GM21447 (cell line): ENCODE measurements around the gene ADIPOR2.
"Not testable (repeated sequence)": the region's sequence is repeated elsewhere in the genome, so short reads cannot be mapped to it uniquely, and the experiment has no call there.

Experiments
- ATAC-seq: cut with Tn5 transposase; IDR thresholded peaks from one replicate; pipeline ENCODE4 v1.9.1; 2021; ENCODE audit not compliant: unreplicated experiment

Gene ADIPOR2

DNA sequence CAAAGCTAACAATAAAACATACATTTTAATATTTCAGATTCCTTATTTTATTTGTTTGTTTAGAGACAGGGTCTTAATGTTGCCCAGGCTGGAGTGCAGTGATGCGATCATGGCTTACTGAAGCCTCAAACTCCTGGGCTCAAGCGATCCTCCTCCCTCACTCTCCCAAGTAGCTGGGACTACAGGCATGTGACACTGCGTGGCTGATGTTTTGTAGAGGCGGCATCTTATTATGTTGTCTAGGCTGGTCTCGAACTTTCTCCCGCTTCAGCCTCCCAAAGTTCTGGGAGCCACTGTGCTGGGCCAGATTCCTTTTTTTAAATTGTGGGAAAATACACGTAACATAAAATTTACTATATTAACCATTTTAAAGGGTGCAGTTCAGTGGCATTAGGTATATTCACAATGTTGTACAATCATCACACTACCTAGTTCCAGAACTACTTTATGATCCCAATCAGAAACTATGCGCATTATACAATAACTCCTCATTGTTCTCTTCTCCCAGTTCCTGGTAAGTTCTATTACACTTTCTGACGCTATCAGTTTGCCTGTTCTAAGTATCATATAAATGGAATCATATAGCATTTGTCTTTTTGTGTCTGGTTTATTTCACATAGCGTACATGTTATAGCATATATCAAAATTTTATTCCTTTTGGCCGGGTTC is 40.3 kb downstream of the ADIPOR2 start:
- ATAC-seq: no peak

DNA sequence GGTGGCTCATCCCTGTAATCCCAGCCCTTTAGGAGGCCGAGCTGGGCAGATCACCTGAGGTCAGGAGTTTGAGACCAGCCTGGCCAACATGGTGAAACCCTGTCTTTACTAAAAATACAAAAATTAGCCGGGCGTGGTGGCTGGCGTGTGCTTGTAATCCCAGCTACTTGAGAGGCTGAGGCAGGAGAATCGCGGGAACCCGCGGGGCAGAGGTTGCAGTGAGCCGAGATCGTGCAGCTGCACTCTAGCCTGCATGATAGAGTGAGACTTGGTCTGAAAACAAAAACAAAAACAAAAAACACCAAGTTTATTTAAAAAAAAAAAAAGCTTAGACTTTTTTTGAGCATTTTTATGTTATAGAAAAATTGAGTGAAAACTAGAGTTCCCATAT is 40.8 kb downstream of the ADIPOR2 start:
- ATAC-seq: not testable (repeated sequence)

GRCh38 chr12:1732914-1733313 is 42.0 kb downstream of the ADIPOR2 start:
- ATAC-seq: no peak

- not testable (repeated sequence) for ATAC-seq
Measured at GRCh38 chr12:1733712-1734111, 42.8 kb downstream of the ADIPOR2 start.

- ATAC-seq: no peak
Measured at GRCh38 chr12:1737652-1738286, 46.9 kb downstream of the ADIPOR2 start.

- ATAC-seq: no peak
Measured at GRCh38 chr12:1738446-1738845, 47.6 kb downstream of the ADIPOR2 start.

- no peak for ATAC-seq
Measured at GRCh38 chr12:1739368-1739767, 48.5 kb downstream of the ADIPOR2 start.

- ATAC-seq: no peak
Measured at GRCh38 chr12:1740161-1740948, 49.5 kb downstream of the ADIPOR2 start.

- ATAC-seq: no peak
Measured at GRCh38 chr12:1741154-1741949, 50.5 kb downstream of the ADIPOR2 start.

GRCh38 chr12:1744932-1745331 is 54.1 kb downstream of the ADIPOR2 start:
- no peak for ATAC-seq

DNA sequence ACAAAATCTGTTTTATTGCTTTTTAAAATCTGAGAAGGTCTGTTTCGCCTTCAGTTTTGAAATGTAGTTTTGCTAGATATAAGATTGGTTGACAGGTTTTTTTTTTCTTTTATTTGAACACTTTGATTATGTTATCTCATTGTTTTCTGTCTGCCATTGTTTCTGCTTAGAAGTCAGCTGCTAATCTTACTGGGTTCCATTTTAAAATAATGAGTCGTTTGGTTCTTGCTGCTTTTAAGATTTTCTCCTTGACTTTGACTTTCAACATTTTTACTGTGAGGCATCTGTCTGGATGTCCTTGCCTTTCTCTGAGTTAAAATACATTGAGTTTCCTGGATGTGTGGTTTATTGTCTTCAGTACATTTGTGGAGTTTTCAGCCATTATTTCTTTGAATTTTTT is 56.7 kb downstream of the ADIPOR2 start:
- no peak for ATAC-seq

DNA sequence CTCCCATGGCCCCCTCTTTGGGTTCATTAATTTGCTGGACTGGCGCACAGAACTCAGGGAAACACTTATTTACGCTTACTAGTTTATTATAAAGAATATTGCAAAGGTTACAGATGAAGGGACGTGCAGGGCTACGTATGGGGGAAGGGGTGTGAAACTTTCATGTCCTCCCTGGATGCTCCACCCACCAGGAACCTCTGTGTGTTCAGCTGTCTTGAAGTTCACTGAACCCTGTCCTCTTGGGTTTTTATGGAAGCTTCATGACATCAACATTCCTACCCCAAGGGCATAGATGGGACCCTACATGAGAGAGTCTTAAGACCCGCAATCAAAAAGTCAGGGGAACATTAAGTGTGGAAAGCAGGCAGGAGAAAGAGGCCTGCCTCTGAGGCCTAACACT is 58.1 kb downstream of the ADIPOR2 start:
- ATAC-seq: no peak

GRCh38 chr12:1750300-1750699 is 59.4 kb downstream of the ADIPOR2 start:
- no peak for ATAC-seq

DNA sequence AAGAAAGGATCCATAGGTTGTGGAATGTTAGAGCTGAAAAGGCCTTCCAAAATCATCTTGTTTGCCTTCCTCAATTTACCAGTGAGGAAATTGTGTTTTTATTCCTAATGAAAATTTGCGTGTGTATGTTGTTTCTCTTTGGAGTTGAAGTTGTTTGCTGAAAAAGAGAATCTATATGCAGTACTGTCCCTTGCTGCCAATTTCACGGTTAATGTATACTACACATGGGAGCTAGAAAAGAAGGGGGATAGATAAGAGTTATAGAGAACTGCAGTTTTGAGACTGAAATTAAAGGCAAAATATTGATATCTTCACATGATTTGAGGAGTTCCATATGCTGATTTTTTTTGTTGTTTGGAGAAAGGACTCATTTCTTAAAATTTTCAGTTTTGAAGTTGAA is 67.5 kb downstream of the ADIPOR2 start:
- ATAC-seq: no peak

DNA sequence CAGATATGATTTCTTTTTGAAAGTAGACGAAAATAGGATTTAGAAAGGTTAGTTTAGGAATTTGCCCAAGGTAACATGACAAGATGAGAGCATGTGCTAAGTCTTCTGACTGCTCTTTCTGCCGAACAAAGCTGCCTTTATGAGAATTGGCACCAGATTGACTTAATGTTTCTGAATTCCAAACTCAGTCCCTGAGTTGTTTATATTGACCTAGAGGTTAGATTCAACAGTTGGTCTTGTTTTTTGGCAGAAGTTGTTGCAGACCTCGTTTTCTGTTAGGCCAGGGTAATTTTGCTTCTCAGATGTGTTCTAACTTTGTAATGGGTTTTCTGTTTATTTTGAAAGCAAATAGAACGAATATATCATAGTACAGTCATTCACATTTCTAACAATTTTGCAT is 68.0 kb downstream of the ADIPOR2 start:
- no peak for ATAC-seq

DNA sequence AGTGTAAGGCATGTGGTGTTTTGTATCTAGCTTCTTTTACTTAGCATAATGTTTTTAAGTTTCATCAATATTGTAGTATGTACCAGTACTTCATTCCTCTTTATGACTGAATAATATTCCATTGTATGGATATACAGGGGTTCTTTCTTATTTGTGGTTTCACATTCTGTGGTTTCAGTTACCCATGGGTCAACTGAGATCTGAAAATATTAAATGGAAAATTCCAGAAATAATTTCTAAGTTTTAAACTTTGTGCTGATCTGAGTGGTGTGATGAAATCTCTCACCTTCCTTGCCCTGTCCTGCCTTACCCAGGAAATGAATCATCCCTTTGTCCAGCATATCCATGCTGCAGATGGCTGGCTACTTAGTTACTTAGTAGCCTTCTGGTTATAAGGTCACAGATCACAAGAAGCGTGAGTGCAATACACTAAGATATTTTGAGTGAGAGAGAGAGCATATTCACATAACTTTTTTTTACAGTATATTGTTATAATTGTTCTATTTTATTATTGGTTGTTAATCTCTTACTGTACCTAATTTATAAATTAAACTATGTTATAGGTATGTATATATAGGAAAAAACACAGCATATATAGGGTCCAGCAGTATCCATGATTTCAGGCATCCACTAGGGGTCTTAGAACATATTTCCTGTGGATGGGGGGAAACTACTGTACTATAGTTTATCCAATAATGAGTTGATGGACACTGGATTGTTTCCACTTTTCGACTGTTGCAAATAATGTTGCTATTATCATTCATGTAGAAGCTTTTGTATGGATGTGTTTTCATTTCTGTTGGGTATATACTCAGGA is 69.9 kb downstream of the ADIPOR2 start:
- ATAC-seq: no peak

GRCh38 chr12:1761857-1762256 is 71.0 kb downstream of the ADIPOR2 start:
- no peak for ATAC-seq

DNA sequence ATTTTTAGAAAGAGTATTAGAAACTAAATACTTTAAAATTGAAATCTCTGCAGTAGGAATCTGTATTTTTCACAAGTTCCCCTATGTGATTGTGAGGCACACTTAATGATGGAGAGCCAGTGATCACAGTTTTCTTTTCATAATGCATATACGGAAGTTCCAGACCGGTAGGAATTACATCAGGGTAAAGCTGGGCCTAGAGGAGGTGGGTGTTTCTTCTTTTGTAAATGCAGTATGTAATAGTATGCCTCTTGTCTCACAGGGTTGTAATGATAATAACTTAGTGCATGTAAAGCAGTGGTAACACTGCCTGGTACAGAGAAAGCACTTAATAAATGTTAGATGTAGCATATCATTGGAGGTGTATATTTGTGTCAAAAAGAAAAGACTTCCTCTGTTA is 72.3 kb downstream of the ADIPOR2 start:
- no peak for ATAC-seq

- ATAC-seq: no peak
Measured at GRCh38 chr12:1766110-1766509, 75.2 kb downstream of the ADIPOR2 start.

DNA sequence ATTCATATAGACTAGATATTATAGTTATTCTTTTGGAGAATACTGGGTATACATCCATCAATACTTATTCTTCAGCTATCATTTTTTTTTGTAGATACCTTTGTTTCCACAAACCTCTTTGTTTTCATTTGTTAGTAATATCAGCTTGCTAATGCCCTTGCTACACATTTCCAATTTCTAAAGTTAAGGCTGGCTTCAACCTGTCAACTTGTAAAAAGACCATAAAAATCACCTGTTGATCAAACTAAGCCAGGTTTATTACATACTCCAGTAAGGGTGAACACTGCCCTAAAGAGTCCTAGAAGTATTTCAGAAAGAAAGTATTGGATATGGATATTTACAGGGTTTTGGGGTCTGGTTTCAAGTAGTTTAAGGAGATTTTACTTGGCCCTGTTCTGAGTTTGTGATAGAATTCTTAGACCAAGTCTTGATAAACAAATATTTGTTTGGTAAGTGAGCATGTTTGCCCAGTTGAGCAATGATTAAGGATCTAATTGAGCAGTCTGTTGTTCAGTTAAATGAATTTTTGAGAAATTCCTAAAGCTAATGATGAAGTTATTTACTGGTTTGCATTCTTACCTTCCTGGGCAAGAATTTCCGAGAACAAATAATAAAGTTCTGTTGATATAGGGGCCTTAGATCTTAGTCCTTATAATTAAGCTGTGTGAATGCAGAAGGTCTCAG is 76.7 kb downstream of the ADIPOR2 start:
- ATAC-seq: no peak
